Chondrocyte (in vitro differentiated cells): Measurements from ENCODE around the gene GRM7. TPM values are rescaled to one million over a fixed set of nuclear protein-coding genes. Genes with fewer than 3 reads are reported as not detected.

Experiments used
- DNase-seq: peaks from one replicate; pipeline ENCODE4 v3.0.0; 2021; ENCODE audit warnings: mixed read lengths, low spot score
- H3K27ac Mint-ChIP-seq: one replicate; pipeline ENCODE4 v1.8.0; 2021; ENCODE audit warnings: mild to moderate bottlenecking, moderate library complexity, mixed read lengths; ENCODE audit not compliant: unreplicated experiment
- H3K27me3 Mint-ChIP-seq: 2 replicates; pipeline ENCODE4 v1.8.0; 2021; ENCODE audit warnings: low read depth, mixed read lengths
- H3K36me3 Mint-ChIP-seq: 2 replicates; pipeline ENCODE4 v1.8.0; 2021; ENCODE audit warnings: low read depth, mixed read lengths
- H3K4me1 Mint-ChIP-seq: 2 replicates; pipeline ENCODE4 v1.8.0; 2021; ENCODE audit warnings: low read depth, mild to moderate bottlenecking, mixed read lengths
- H3K4me3 Mint-ChIP-seq: one replicate; pipeline ENCODE4 v1.8.0; 2021; ENCODE audit warnings: mild to moderate bottlenecking, moderate library complexity, mixed read lengths; ENCODE audit not compliant: unreplicated experiment
- H3K9me3 Mint-ChIP-seq: 2 replicates; pipeline ENCODE4 v1.8.0; 2021; ENCODE audit warnings: low read depth, mixed read lengths
- CTCF ChIP-seq: fragments of 200-600 bp; sonication (generic); IDR thresholded peaks from 2 replicates; pipeline ENCODE4 v1.5.0; 2021; ENCODE audit warnings: antibody characterized with exemption, mild to moderate bottlenecking, moderate library complexity
- total RNA-seq: library from RNA; stranded (reverse); gene quantifications from 3 replicates; pipeline ENCODE4 v1.2.1, GENCODE V29; 2021

Gene GRM7
- total RNA-seq, 1 donor from 2014 or later = not detected

GRCh38 chr3:7745711-7746110, 884.8 kb downstream of the GRM7 start:
- no peaks in the 10 kb centered on the region for H3K4me1 Mint-ChIP-seq
- H3K27me3 Mint-ChIP-seq = peaks cover 8% of the 10 kb centered on the region
- no peak overlapping the region for H3K4me3 Mint-ChIP-seq
- no peaks in the 10 kb centered on the region for H3K9me3 Mint-ChIP-seq
- DNase-seq = no peak
- H3K27ac Mint-ChIP-seq = no peak overlapping the region
- no peaks in the 10 kb centered on the region for H3K36me3 Mint-ChIP-seq
- no peak for TF ChIP-seq CTCF

GRCh38 chr3:7749931-7750695, 889.2 kb downstream of the GRM7 start:
- Mint-ChIP-seq H3K36me3 (no peaks in the 10 kb centered on the region), H3K27me3 (peaks cover under 1% of the 10 kb centered on the region), H3K27ac (no peak overlapping the region), H3K4me3 (no peak overlapping the region), H3K4me1 (no peaks in the 10 kb centered on the region), H3K9me3 (no peaks in the 10 kb centered on the region)
- no peak for DNase-seq
- no peak for TF ChIP-seq CTCF

GRCh38 chr3:7752005-7752404, 891.1 kb downstream of the GRM7 start:
- no peak for TF ChIP-seq CTCF
- H3K27me3 Mint-ChIP-seq = no peaks in the 10 kb centered on the region
- no peak overlapping the region for H3K27ac Mint-ChIP-seq
- no peaks in the 10 kb centered on the region for H3K9me3 Mint-ChIP-seq
- no peaks in the 10 kb centered on the region for H3K36me3 Mint-ChIP-seq
- DNase-seq = no peak
- no peaks in the 10 kb centered on the region for H3K4me1 Mint-ChIP-seq
- no peak overlapping the region for H3K4me3 Mint-ChIP-seq

GRCh38 chr3:7754653-7755441, 893.9 kb downstream of the GRM7 start:
- no peaks in the 10 kb centered on the region for H3K36me3 Mint-ChIP-seq
- DNase-seq = no peak
- no peak overlapping the region for H3K27ac Mint-ChIP-seq
- TF ChIP-seq CTCF = no peak
- no peaks in the 10 kb centered on the region for H3K27me3 Mint-ChIP-seq
- peaks cover 3% of the 10 kb centered on the region for H3K9me3 Mint-ChIP-seq
- no peak overlapping the region for H3K4me3 Mint-ChIP-seq
- H3K4me1 Mint-ChIP-seq = no peaks in the 10 kb centered on the region

- Mint-ChIP-seq H3K4me1 (no peaks in the 10 kb centered on the region), H3K27me3 (no peaks in the 10 kb centered on the region), H3K4me3 (no peak overlapping the region), H3K9me3 (peaks cover 11% of the 10 kb centered on the region), H3K27ac (no peak overlapping the region), H3K36me3 (no peaks in the 10 kb centered on the region)
- no peak for DNase-seq
- no peak for TF ChIP-seq CTCF
These were observed 898.7 kb downstream of the GRM7 start for GRCh38 chr3:7759630-7760029.
